Liver (tissue), 3 donors: Measurements from ENCODE around the gene GPBP1L1.

Experiments
- ATF3 ChIP-seq: IDR thresholded peaks from 2 replicates; pipeline ENCODE4 v1.6.1; 2016; ENCODE audit warnings: antibody characterized with exemption
- CTCF ChIP-seq: fragments of 150-350 bp; IDR thresholded peaks from 2 replicates; pipeline ENCODE4 v1.5.1; 2017; ENCODE audit warnings: improper control_type of control experiment, low read depth, low read length; ENCODE audit not compliant: missing input control
- EGR1 ChIP-seq, 2 donors: IDR thresholded peaks; 2 replicates each; pipeline ENCODE4 v1.6.1; 2016 to 2018; ENCODE audit warnings: antibody characterized with exemption in 2 of 2, low read depth in 2 of 2
- GABPA ChIP-seq, 2 donors: IDR thresholded peaks in 1 of 2; conservative IDR thresholded peaks in 1 of 2; 2 replicates each; pipeline ENCODE4 v1.6.1; 2016; ENCODE audit warnings: antibody characterized with exemption in 2 of 2, mild to moderate bottlenecking in 1 of 2, moderate library complexity in 1 of 2
- MAX ChIP-seq: IDR thresholded peaks from 2 replicates; pipeline ENCODE4 v1.6.1; 2016; ENCODE audit warnings: antibody characterized with exemption
- NR2F2 ChIP-seq: IDR thresholded peaks from 2 replicates; pipeline ENCODE4 v1.6.1; 2016; ENCODE audit warnings: antibody characterized with exemption
- RAD21 ChIP-seq, 2 donors: IDR thresholded peaks; 2 replicates each; pipeline ENCODE4 v1.6.1; 2016; ENCODE audit warnings: antibody characterized with exemption in 2 of 2, mild to moderate bottlenecking in 2 of 2
- REST ChIP-seq: IDR thresholded peaks from 2 replicates; pipeline ENCODE4 v1.6.1; 2016; ENCODE audit warnings: antibody characterized with exemption, mild to moderate bottlenecking
- SP1 ChIP-seq: IDR thresholded peaks from 2 replicates; pipeline ENCODE4 v1.6.1; 2018; ENCODE audit warnings: antibody characterized with exemption, mild to moderate bottlenecking
- TAF1 ChIP-seq: conservative IDR thresholded peaks from 2 replicates; pipeline ENCODE4 v1.6.1; 2016; ENCODE audit warnings: antibody characterized with exemption, mild to moderate bottlenecking
- YY1 ChIP-seq: IDR thresholded peaks from 2 replicates; pipeline ENCODE4 v1.6.1; 2016; ENCODE audit warnings: antibody characterized with exemption, mild to moderate bottlenecking
- donor health status: healthy.
- donor health status: healthy.

- TF ChIP-seq CTCF = no peak
- TF ChIP-seq EGR1 (IDR thresholded peaks at IDR 0.05; ENCODE audit: low read depth in 2 of 2) = no peak
- TF ChIP-seq RAD21 (IDR thresholded peaks at IDR 0.05) = no peak
- TF ChIP-seq TAF1 = no peak
- TF ChIP-seq ATF3 = no peak
- no peak for TF ChIP-seq REST
- no peak for TF ChIP-seq GABPA (IDR thresholded peaks at IDR 0.05 in 1 of 2, conservative IDR thresholded peaks at IDR 0.05 in 1 of 2)
- TF ChIP-seq NR2F2 = no peak
- TF ChIP-seq MAX = no peak
- TF ChIP-seq YY1 = no peak
- TF ChIP-seq SP1 = no peak
These were observed 18.8 kb downstream of the GPBP1L1 start for GRCh38 chr1:45667321-45668111.
